Adrenal gland (tissue), 12 donors: ENCODE data around the gene SLC28A1. TPM values are rescaled to one million over a fixed set of nuclear protein-coding genes. Genes with fewer than 3 reads are reported as not detected.

Source experiments
- DNase-seq, 7 donors: peaks; one replicate each; pipeline ENCODE4 v3.0.0-alpha.2; 2019 to 2020
- H3K27ac ChIP-seq, 5 donors: fragments of 200-600 bp; sonication (generic) in 4 of 5; 1 replicate in 3 of 5; 2 replicates in 2 of 5; pipeline versions ENCODE4 v1.5.1 to v1.8.0; 2016 to 2020; ENCODE audit warnings: mild to moderate bottlenecking in 1 of 5
- H3K27me3 ChIP-seq: fragments of 200-600 bp; 2 replicates; pipeline ENCODE4 v1.8.0; 2021
- H3K36me3 ChIP-seq, 2 donors: fragments of 200-600 bp; replicated peaks in 1 of 2; 1 replicate in 1 of 2; 2 replicates in 1 of 2; pipeline versions ENCODE4 v1.5.1 to v1.8.0; 2018 to 2022
- H3K4me1 ChIP-seq, 2 donors: fragments of 200-600 bp; replicated peaks in 1 of 2; 1 replicate in 1 of 2; 2 replicates in 1 of 2; pipeline versions ENCODE4 v1.5.1 to v1.8.0; 2018 to 2021
- H3K4me3 ChIP-seq, 4 donors: fragments of 200-600 bp; sonication (generic) in 3 of 4; one replicate each; pipeline ENCODE4 v1.5.1; 2016 to 2018
- H3K9me3 ChIP-seq, 3 donors: fragments of 200-600 bp; sonication (generic) in 1 of 3; replicated peaks in 1 of 3; 1 replicate in 2 of 3; 2 replicates in 1 of 3; pipeline versions ENCODE4 v1.5.1 to v1.8.0; 2016 to 2021
- CTCF ChIP-seq, 6 experiments: fragments of 450-650 bp in 4 of 6; fragments of 200-600 bp in 2 of 6; sonication (generic) in 1 of 6; IDR thresholded peaks; 1 replicate in 5 of 6; 2 replicates in 1 of 6; pipeline versions ENCODE4 v1.5.1 to v1.8.0; 2016 to 2021; ENCODE audit warnings: antibody characterized with exemption in 6 of 6, mild to moderate bottlenecking in 2 of 6, moderate library complexity in 1 of 6
- POLR2A ChIP-seq, 2 donors: fragments of 450-650 bp; IDR thresholded peaks; one replicate each; pipeline ENCODE4 v1.6.1; 2017; ENCODE audit warnings: antibody characterized with exemption in 2 of 2, mild to moderate bottlenecking in 2 of 2, moderate library complexity in 1 of 2
- WGBS, 4 donors: extraction: QIAGEN DNeasy Blood & Tissue Kit in 2 of 4; methylation state at CpG; one replicate each; pipeline versions ENCODE4 v1.1.5 to v1.1.7; 2013 to 2017; 5-methylcytosine and 5-hydroxymethylcytosine counted together
- intact Hi-C, 2 donors: fragments of 100-400 bp; cut with DNase I; formaldehyde crosslinking; loops; one replicate each; pipeline versions ENCODE4 v1.14.1 to v1.15.0; 2022 to 2023
- polyA plus RNA-seq, 3 donors: library from polyadenylated mRNA; stranded (reverse); fragments of 200-250 nt in 2 of 3; fragments of 350-450 nt in 1 of 3; fragmentation: Illumina TruSeq in 1 of 3; extraction: RNeasy Lipid Tissue Mini Kit (QIAGEN cat#74804) in 1 of 3; gene quantifications; one replicate each; pipeline ENCODE4 v1.2.3, GENCODE V29; 2013 to 2014
- small RNA-seq, 2 donors: library from RNA; depleted of rRNA; stranded (forward); fragments of <200 nt; gene quantifications; one replicate each; pipeline ENCODE3, GENCODE V24; 2016
- total RNA-seq, 9 donors: library from RNA; depleted of rRNA in 4 of 9; stranded (reverse); fragments of >200 nt in 4 of 9; fragments of 120-200 nt in 1 of 9; fragmentation: NEBNext Ultra II Directional in 1 of 9; extraction: Animal tissue kit (Norgen Biotek cat#: 25700) in 1 of 9; gene quantifications; one replicate each; pipeline versions ENCODE4 v1.1.0 to v1.2.4, GENCODE V29; 2013 to 2023
- donor health status: healthy with polysubstance abuse.
- donor health status: Bipolar disorder and iron deficiency.
- donor health status: DM: yes; HTN: yes; CAD: no.
- donor health status: DM: no; HTN: no; CAD: no.
- donor health status: DM: no; HTN: no; CAD: no.
- donor health status: DM: yes; HTN: yes; CAD: no.

The SLC28A1 gene
- total and polyA plus RNA-seq, 12 donors, result 0.03 to 0.19 (median 0.11) TPM; not detected in 4

GRCh38 chr15:84990507-84990906 lies 106.0 kb downstream of the SLC28A1 start:
- intact Hi-C loops, result no loop called here
- H3K9me3 ChIP-seq, result no peaks in the 10 kb centered on the region
- WGBS, 4 donors, result 40 to 57% (median 48%) methylated on average over 1 of the region's 1 CpG

GRCh38 chr15:84991014-84991712 lies 106.7 kb downstream of the SLC28A1 start:
- Histone ChIP-seq H3K27me3 (no peaks in the 10 kb centered on the region), H3K4me3 (no peak overlapping the region), H3K27ac (peak overlapping the region in 1 of 5 donors; percentile 79), H3K4me1 (peaks cover 3 to 64% of the 10 kb centered on the region in 2 donors), H3K36me3 (no peaks in the 10 kb centered on the region), H3K9me3 (no peaks in the 10 kb centered on the region)
- intact Hi-C loops, result no loop called here
- 76 to 83% (median 80%) methylated on average over 4 of the region's 4 CpGs for WGBS, 4 donors
- TF ChIP-seq POLR2A (IDR thresholded peaks at IDR 0.05), result no peak
- TF ChIP-seq CTCF (IDR thresholded peaks at IDR 0.05), result no peak
- DNase-seq, result no peak

More at GRCh38 chr15:84990507-84990906, 106.0 kb downstream of the SLC28A1 start:
- TF ChIP-seq CTCF (IDR thresholded peaks at IDR 0.05) (no peak), POLR2A (IDR thresholded peaks at IDR 0.05) (no peak)
- peaks cover 3 to 69% of the 10 kb centered on the region in 2 donors for H3K4me1 ChIP-seq
- H3K27me3 ChIP-seq, result no peaks in the 10 kb centered on the region
- H3K27ac ChIP-seq, result no peak overlapping the region
- H3K4me3 ChIP-seq, result no peak overlapping the region
- no peak for DNase-seq
- no peaks in the 10 kb centered on the region for H3K36me3 ChIP-seq

GRCh38 chr15:84992157-84992944 lies 107.9 kb downstream of the SLC28A1 start:
- H3K27ac ChIP-seq, result peak overlapping the region in 3 of 5 donors; percentile 43 to 79 (median 57)
- TF ChIP-seq POLR2A (IDR thresholded peaks at IDR 0.05), result no peak
- TF ChIP-seq CTCF (IDR thresholded peaks at IDR 0.05), result no peak
- no peak overlapping the region for H3K4me3 ChIP-seq
- H3K27me3 ChIP-seq, result no peaks in the 10 kb centered on the region
- intact Hi-C loops, result no loop called here
- H3K9me3 ChIP-seq, result no peaks in the 10 kb centered on the region
- DNase-seq, result peak in 2 of 7 donors; percentile 32 to 75
- H3K36me3 ChIP-seq, result no peaks in the 10 kb centered on the region
- 64 to 72% (median 70%) methylated on average over 4 of the region's 4 CpGs for WGBS, 4 donors
- H3K4me1 ChIP-seq, result peaks cover 3 to 52% of the 10 kb centered on the region in 2 donors

Small RNA genes lying within 50 kb of the gene (small RNA-seq; reads per million reads assigned to genes)
- gene RF00402 (0 reads per million in 2 donors), gene RNU6-339P (0 reads per million in 2 donors), gene RNU6-796P (0 reads per million in 2 donors)

Other genes starting within 250 kb of the SLC28A1 start
- 10 to 100 TPM in 8 of 9 donors, 1 to 10 TPM in 1; 8.3 to 45.6 (median 32.1) TPM for gene WDR73, start 230.4 kb upstream of the SLC28A1 start, total RNA-seq
- 10 to 100 TPM; 24.1 to 45.4 (median 38.3) TPM for gene WDR73, start 230.4 kb upstream of the SLC28A1 start, polyA plus RNA-seq
- 10 to 100 TPM in 7 of 9 donors, 1 to 10 TPM in 2; 6.9 to 34.1 (median 17.0) TPM for gene NMB, start 226.5 kb upstream of the SLC28A1 start, total RNA-seq
- 10 to 100 TPM in 1 of 3 donors, 1 to 10 TPM in 2; 8.0 to 19.2 (median 10.0) TPM for gene NMB, start 226.5 kb upstream of the SLC28A1 start, polyA plus RNA-seq
- 100 to 1,000 TPM; 130 to 194 (median 168) TPM for gene SEC11A, start 168.5 kb upstream of the SLC28A1 start, total RNA-seq
- gene SEC11A, start 168.5 kb upstream of the SLC28A1 start, polyA plus RNA-seq, result 100 to 1,000 TPM; 156 to 240 (median 169) TPM
- 10 to 100 TPM in 8 of 9 donors, 1 to 10 TPM in 1; 8.5 to 30.3 (median 24.9) TPM for gene ZNF592, start 136.1 kb upstream of the SLC28A1 start, total RNA-seq
- gene ZNF592, start 136.1 kb upstream of the SLC28A1 start, polyA plus RNA-seq, result 10 to 100 TPM in 2 of 3 donors, 1 to 10 TPM in 1; 8.1 to 14.6 (median 13.9) TPM
- 10 to 100 TPM in 8 of 9 donors, 1 to 10 TPM in 1; 5.8 to 39.3 (median 16.4) TPM for gene ALPK3, start 67.3 kb upstream of the SLC28A1 start, total RNA-seq
- 10 to 100 TPM; 10.4 to 18.2 (median 15.4) TPM for gene ALPK3, start 67.3 kb upstream of the SLC28A1 start, polyA plus RNA-seq
- gene PDE8A, start 97.2 kb downstream of the SLC28A1 start, total RNA-seq, result 100 to 1,000 TPM in 1 of 9 donors, 10 to 100 TPM in 8; 47.3 to 103 (median 62.2) TPM
- gene PDE8A, start 97.2 kb downstream of the SLC28A1 start, polyA plus RNA-seq, result 100 to 1,000 TPM in 1 of 3 donors, 10 to 100 TPM in 2; 83.9 to 123 (median 85.5) TPM